ENCODE measurements around the gene SCAMP2.
"Not testable (repeated sequence)": the region's sequence is repeated elsewhere in the genome, so short reads cannot be mapped to it uniquely, and the experiment has no call there.

SCAMP2 gene

DNA sequence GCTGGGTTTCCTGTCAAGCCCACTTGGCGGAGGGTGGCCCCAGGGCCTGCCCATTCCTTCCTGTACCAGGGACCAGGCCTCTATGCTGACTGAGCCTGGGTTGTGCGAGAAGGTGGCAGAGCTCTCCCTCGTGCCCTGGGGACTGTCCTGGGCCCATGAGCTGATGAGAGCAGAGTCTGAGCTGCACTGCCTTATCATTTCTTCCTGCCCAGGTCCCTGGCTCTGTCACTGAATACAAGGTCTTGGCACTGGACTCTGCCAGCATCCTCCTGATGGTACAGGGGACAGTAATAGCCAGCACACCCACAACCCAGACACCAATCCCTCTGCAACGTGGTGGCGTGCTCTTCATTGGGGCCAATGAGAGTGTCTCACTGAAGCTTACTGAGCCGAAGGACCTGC is 24.1 kb upstream of the SCAMP2 start:
- TF ChIP-seq, protein P1, sequence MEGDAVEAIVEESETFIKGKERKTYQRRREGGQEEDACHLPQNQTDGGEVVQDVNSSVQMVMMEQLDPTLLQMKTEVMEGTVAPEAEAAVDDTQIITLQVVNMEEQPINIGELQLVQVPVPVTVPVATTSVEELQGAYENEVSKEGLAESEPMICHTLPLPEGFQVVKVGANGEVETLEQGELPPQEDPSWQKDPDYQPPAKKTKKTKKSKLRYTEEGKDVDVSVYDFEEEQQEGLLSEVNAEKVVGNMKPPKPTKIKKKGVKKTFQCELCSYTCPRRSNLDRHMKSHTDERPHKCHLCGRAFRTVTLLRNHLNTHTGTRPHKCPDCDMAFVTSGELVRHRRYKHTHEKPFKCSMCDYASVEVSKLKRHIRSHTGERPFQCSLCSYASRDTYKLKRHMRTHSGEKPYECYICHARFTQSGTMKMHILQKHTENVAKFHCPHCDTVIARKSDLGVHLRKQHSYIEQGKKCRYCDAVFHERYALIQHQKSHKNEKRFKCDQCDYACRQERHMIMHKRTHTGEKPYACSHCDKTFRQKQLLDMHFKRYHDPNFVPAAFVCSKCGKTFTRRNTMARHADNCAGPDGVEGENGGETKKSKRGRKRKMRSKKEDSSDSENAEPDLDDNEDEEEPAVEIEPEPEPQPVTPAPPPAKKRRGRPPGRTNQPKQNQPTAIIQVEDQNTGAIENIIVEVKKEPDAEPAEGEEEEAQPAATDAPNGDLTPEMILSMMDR (conservative IDR thresholded peaks at IDR 0.05; ENCODE audit: low read depth, low read length): no peak
- no peak overlapping the region for H3K4me3 ChIP-seq (ENCODE audit: low read depth, low read length)
- no peak for DNase-seq (ENCODE audit: low read depth)

DNA sequence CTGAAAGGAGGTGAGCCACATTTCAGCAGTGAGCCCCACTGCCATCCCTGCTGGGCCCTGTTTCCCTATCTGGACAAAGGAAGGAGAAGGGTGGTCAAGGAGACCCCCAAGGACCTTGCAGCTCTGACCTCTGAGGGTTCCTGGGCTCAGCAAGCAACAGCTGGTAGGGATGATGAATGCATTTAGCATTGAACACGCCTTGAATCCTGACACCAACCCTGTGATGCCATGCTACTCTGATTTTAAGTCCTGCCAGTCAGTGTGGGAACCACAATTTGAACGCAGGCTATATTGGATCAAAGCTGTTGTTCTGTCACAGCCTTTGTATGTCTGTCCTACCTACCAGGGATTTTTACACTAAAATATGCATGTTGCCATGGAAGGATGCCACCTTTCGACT is 23.2 kb upstream of the SCAMP2 start:
- H3K4me3 ChIP-seq (ENCODE audit: low read depth, low read length): no peak overlapping the region
- TF ChIP-seq, protein P1 (conservative IDR thresholded peaks at IDR 0.05; ENCODE audit: low read depth, low read length): no peak
- DNase-seq (ENCODE audit: low read depth): no peak

DNA sequence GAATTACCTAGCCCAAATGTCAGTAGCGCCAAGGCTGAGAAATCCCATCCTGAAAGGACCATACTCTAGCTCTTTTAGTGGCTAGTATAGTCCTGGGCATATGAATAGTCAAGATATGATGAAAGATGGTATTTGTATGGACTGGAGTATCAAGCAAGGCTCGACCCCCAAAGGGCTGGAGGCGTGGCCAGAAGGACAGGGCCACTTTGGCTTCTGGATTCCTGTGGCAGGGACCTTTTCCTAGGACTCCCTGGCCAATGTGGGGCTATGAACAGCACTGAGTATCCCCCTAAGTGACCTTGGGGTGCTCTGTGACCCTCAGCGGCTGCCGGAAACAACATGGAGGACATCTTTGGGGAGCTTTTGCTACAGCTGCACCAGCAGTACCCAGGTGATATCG is 22.7 kb upstream of the SCAMP2 start:
- TF ChIP-seq, protein P1 (conservative IDR thresholded peaks at IDR 0.05; ENCODE audit: low read depth, low read length): no peak
- DNase-seq (ENCODE audit: low read depth): no peak
- H3K4me3 ChIP-seq (ENCODE audit: low read depth, low read length): no peak overlapping the region

DNA sequence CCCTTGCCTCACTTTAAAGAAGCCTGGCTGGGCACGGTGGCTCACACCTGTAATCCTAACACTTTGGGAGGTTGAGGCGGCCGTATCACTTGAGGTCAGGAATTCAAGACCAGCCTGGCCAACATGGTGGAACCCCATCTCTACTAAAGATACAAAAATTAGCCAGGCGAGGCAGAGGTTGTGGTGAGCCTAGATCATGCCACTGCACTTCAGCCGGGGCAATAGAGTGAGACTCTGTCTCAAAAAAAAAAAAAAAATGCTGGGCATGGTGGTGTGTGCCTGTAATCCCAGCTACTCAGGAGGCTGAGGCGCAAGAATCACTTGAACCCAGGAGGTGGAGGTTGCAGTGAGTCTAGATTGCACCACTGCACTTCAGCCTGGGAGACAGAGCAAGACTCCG is 21.2 kb upstream of the SCAMP2 start:
- not testable (repeated sequence) for DNase-seq (ENCODE audit: low read depth); H3K4me3 ChIP-seq (ENCODE audit: low read depth, low read length)

DNA sequence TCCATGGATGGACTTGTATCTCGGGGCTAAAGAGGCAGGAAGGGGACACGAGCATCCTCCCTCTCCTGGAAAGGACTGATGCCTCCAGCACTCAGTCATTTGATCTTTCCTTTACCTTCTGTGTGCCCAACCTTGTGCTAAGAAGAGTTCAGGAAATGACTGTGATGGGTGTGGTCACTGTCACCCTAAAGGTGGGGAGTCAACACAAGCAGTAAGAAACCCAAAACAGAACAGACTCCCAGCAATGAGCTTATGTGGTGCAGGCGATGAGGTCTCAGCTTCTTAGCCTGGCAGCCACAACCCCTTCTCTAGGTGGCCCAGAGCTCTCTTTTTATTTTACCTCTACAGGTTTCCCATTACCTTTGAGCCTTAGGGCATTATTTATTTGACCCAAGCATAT is 20.5 kb upstream of the SCAMP2 start:
- H3K4me3 ChIP-seq (ENCODE audit: low read depth, low read length): no peak overlapping the region
- no peak for DNase-seq (ENCODE audit: low read depth)
- TF ChIP-seq, protein P1 (conservative IDR thresholded peaks at IDR 0.05; ENCODE audit: low read depth, low read length): no peak

DNA sequence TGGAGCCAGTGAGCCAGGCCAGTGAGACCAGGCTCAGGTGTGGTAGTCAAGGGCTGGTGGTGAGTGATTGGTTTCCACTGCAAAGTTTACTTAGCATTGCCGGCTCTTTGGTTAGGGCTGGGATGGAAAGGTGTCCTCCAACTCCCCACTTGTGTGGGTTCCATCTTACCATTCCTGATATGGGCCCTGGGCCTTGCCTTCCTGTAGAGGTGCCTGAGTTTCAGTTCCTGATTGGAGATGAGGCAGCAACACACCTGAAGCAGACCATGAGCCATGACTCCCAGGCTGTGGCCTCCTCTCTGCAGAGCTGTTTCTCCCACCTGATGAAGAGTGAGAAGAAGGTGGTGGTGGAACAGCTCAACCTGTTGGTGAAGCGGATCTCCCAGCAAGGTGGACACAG is 19.8 kb upstream of the SCAMP2 start:
- TF ChIP-seq, protein P1 (conservative IDR thresholded peaks at IDR 0.05; ENCODE audit: low read depth, low read length): no peak
- no peak overlapping the region for H3K4me3 ChIP-seq (ENCODE audit: low read depth, low read length)
- no peak for DNase-seq (ENCODE audit: low read depth)

DNA sequence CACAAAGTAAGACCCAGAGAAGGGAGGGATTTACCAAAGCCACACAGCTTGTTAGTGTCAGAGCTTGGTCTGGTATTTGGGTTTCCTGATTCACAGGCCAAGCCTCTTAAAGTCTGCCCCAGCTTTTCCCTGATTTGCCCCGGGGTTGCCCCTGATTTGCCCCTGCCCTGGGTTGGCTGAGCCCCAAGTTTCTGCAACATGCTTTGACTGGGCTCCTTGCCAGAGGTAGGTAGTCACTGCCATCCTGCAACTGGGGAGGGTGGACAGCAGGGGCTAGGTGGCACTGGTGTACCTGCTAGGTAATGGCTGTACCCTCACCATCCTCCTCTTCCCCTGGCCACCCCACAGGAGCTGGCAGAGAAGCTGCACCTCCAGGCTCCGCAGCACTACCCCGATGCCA is 19.1 kb upstream of the SCAMP2 start:
- no peak for DNase-seq (ENCODE audit: low read depth)
- TF ChIP-seq, protein P1 (conservative IDR thresholded peaks at IDR 0.05; ENCODE audit: low read depth, low read length): no peak
- H3K4me3 ChIP-seq (ENCODE audit: low read depth, low read length): no peak overlapping the region

DNA sequence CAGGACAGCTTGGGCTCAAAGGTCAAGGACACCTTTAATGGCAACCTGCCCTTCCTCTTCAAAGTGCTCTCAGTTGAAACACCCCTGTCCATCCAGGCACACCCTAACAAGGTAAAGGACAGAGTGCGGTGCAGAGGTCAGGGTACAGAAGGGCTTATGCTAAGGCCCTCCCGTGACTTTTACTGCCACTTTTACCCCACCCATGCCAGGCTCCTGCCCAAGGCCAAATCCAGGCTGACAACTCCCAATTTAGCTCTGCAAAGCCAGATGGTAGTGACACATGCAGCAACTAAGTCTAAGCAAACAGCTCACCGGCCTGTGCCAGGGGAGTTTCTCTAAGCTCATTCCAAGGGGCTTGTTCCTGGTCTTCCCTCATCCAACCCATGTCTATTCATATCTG is 18.3 kb upstream of the SCAMP2 start:
- TF ChIP-seq, protein P1 (conservative IDR thresholded peaks at IDR 0.05; ENCODE audit: low read depth, low read length): no peak
- H3K4me3 ChIP-seq (ENCODE audit: low read depth, low read length): no peak overlapping the region
- no peak for DNase-seq (ENCODE audit: low read depth)
